ENCODE results near the gene PKM.
"Not testable (repeated sequence)": the region's sequence is repeated elsewhere in the genome, so short reads cannot be mapped to it uniquely, and the experiment has no call there.

The PKM gene

DNA sequence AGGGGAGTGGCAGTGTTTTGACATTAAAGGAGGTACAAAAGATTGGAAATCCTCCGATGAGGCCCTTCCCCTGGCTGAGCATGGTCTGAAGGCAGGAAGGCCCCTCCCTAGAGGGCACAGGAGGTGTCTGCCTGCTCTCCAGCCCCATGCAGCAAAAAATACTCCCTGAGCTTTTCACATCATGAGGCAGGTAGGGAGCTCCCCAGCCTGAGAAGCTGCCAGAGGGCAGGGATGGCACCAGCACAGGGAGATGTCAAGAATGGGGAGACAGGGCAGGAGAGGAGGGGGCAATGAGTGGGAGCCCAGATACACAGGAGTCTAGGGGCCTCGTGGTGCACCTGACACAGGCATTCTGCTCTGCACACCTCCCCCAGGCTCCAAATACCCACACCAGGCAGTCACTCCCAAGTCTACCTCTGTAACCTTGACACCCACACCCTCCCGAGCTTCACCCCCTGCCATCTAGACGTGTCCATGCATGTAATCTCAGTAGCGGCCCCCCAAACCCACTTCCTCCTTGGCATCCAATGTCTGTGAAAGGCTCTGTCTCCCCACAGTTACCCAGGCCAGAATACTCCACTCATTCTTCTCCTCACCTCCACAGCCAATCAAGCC is 56.3 kb downstream of the PKM start:
- DNase-seq: no peak

DNA sequence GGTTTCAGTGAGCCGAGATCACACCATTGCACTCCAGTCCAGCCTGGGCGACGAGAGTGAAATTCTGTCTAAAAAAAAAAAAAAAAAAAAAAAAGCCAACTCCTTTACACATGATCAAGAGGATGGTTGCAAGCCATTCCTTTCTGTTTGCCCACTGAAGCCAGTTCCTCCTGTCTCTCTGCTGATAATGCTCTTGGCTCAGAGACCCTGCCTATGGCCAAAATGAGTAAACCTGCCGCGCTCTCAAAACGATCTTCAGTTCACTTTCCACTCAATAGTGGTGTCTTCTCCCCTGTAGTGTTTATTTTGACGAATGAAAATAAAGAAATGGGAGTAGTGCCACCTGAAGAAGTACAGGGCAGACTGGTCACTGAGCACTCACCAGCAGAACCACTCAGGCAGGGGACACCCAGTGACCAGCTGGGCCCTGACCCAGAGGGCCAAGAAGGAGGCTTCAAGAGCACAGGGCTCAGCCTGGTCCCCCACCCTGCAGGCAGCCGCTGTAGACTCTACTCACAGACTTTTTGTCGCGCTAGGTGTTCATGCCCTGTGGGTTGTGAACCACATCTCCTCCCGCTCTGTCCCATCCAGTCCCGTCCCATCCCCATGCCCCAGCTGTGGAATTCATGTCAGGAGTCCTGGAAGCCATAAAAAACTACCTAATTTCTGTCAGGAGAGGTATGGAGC is 57.0 kb downstream of the PKM start:
- DNase-seq: no peak

DNA sequence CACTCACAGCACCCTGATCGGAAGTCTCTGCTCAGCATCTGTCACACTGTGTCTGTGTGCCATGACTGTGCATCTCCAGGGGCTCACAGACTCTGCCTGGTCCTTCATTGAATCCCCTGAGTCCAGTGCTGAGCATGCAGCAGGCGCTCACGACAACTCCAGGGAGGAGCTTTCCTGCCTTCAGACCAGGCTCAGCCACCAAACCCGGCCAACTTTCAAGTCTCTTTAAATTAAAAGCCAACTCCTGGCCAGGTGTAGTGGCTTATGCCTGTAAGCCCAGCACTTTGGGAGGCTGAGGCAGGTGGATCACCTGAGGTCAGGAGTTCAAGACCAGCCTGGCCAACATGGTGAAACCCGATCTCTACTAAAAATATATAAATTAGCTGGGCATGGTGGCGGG is 57.6 kb downstream of the PKM start:
- no peak for DNase-seq

DNA sequence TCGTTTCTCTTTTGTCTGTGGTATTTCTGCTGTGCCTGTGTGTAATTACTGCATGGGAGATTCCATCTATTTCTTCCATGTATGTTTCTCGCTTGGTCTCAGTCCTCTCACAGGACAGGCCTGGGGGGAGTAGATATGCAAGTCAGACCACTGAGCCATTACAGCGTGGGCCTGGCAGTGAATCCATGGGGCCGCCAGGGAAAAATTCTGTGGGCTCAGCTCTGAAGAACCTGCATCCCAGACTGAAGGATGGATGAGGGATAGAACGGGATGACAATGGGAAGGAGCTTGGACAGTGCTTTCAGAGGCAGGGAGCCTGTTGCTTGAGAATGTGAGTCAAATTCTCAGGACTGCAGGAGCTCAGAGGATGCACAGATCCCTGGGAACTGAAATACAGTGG is 58.2 kb downstream of the PKM start:
- no peak for DNase-seq

DNA sequence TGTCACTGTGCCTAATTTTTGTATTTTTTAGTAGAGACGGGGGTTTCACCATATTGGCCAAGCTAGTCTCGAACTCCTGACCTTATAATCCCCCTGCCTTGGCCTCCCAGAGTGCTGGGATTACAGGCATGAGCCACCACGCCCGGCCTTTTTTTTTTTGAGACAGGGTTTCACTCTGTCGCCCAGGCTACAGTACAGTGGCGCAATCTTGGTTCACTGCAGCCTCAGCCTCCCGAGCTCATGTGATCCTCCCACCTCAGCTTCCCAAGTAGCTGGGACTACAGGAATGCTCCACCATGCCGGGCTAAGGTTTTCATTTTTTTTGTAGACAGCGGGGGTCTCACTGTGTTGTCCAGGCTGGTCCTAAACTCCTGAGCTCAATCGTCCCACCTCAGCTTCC is 59.0 kb downstream of the PKM start:
- DNase-seq: not testable (repeated sequence)

DNA sequence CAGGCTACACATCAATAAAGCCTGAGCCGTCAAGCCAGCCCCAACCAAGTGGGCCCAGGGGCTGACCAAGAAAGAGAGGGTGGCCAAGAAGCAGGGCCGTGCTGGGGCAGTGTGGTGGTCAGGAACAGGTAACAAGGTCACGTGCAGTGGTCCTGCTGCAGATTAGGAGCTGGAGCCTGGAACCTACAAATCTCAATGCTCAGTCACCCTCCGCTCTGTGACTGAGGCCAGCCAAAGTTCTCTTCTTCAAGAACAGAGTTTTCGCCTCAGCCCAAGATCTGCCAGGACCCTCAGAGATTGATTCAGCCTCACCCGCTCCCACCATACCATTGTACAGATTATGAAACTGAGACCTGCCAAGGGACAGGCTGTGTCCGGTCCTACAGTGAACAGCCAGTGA is 60.3 kb downstream of the PKM start:
- DNase-seq: no peak

DNA sequence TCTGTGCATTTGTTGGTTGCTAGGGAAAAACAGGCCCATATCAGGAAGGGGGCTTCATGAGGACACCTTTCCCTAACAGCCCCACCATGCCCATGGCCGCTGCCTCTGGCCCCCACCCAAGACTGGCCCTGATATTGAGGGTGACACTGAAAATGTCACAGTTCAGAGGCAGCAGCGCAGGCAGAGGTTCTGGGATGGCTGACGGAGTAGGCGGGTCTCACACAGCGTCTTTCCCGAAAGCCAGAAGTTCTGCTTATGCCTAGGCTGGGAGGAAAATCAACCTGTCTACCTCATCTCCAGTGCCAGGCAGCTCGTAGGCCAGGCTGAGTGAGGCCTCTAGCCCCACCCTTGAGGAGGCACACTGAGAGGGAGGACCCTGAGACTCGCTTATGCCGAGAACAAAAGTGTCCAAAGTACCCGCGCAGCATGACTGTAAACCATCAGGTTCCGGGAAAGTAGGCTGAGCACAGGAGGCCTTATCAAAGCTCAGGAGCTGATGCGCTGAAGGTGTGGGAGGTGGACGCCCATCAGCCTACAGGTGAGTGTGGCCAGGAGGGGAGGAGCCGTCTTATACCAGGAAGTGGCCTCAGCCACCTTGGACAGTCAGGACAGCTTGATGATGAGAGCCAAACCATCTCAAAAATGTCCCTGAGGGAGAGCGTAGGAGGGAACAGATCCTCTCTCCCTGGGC is 60.9 kb downstream of the PKM start:
- DNase-seq: no peak

DNA sequence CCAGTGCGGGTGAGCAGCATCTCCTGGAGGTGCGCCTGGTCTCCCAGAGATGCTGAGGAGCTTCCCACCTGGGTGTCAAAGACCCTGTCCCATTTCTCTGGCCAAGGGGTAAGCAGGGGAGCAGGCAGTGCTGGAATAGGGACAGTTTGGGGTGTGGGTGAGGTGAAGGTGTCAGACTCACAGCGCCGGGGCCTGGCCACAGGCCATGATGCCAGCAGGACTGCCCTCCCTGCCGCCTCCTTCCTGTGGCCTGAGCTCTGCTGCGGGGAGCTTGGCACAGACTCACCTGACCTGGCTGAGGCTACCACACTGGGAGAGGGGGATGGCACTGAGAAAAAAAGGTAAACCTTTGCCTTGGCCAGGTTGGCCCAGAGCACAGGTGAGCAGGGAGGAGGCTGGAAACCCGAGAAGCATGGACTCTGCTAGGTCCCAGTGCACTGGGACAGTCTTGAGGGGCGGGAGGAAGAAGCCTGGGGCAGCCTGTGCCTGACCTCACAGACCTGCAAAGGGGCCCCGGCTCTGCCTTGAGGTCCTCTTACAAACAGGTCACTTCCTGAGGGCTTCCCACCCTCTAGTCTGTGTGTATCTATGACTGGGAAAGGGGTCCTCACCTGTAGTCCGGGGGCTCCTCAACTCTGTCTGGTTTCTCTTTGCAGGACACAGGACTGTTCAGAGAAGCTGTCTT is 61.6 kb downstream of the PKM start:
- DNase-seq: no peak

DNA sequence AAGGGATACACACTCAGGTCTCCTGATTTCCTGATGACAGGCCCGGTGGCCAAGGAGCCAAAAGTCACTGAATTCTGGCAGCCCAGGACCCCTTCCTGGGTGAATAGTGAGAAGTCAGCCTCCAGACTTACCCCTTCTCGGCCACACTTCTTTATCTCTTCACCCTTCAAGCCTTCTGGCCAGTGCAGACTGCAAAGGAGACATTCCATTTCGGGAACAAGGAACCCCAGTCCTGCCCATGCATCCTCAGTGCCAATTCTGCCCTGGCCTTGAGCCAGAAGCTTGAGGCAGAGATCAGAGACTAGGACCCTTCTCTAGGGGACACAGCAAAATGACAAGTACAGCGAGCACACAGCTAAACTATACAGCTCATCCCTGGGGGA is 62.2 kb downstream of the PKM start:
- no peak for DNase-seq

DNA sequence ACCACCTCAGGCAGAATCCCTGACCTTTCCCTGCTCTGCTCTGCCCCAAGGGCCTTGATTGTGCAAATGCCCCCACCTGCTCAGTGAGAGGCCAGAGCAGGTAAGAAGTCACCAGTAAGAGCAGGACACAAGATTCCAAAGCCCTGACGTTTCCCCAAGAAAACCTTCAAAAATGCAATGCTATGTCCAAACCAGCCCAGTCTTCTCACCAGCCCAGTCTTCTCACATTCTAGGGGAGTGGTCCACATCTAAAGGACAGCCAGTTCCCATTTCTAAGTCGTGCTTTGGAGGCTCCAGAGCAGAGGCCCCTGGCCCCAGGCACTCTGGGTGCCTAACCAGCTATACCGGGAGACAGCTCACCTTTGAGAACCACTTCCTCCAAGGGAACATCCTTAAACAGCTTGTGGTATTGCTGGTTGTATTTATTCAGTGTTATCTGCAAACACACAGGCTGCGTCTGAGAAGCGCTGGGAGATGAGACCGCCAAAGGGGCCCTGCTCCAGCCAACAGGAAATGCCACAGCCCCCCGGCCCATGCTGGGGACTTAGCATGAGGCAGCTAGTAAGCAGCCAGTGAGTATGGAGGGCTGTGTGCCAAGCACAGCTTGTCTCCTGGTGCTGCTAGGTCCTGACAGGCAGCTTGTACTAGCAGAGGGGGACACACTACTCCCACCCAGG is 62.7 kb downstream of the PKM start:
- peak; percentile 0 for DNase-seq

DNA sequence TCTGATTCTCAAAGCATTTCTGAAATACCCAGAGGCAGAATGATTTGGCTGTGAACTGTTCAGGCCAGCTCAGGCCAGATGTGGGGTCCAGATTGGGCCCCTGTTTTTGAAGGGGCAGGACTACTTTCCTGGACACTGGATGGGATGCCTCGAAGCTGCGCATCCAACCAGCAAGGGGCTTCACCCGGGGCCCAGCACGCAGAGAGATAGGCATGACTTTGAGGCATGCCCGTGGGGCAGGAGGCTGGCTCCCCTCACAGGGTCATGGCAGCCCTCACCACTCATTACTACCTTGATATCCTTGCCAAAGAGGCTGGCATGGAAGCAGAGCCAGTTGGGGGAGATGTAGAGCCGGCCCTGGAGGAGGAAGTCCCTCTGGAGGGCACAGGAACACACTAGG is 63.5 kb downstream of the PKM start:
- DNase-seq: no peak

DNA sequence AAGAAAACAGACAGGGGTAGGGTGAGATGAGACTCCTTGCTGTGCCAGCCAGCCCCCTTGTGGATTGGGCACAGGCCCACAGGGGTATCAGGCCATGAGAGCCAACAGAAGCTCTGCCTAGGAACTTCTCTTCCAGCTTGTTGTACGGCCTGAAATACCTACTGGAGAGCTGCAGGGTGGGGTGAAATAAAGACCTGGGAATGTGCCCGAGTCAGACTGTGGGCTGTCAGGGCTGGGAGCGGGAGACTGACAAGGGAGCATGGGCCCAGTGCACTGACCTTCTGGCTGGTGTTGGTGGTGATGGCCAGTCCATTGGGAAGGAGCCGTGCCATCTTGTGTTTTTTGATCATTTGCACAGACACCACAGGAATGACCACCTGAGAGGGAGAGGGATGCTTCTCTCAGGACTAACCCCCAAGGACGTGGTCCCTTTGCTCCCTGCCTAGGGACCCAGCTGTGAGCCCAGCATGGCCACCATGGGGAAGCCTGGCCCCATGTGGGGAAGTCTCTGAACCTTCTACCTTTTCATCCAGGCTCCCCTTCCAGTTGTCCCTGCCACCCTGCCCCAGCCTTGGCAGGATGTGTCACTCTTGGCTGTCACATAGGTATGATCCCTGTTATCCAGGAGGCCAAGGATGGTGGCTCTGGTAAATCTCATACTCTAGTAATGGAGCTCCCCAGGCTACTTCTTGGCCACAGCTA is 64.1 kb downstream of the PKM start:
- no peak for DNase-seq

DNA sequence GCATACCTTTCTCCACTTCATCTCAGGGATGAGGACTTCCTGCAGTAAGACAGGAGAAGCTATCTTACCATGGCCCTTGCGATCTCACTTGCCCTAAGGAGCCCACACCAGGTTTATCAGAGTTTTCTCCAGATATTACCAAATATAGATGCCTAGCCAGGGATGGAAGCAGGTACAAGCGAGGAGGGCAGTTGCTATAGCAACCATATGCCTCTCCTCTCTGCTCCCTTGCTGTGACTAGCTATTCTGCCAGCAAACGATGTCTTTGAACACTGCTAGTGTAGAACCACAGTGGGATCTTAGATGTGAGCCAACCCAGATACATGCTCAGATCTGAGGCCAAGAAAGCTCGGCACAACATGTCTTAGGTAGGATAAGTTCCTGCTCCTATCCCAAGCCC is 67.3 kb downstream of the PKM start:
- DNase-seq: no peak

DNA sequence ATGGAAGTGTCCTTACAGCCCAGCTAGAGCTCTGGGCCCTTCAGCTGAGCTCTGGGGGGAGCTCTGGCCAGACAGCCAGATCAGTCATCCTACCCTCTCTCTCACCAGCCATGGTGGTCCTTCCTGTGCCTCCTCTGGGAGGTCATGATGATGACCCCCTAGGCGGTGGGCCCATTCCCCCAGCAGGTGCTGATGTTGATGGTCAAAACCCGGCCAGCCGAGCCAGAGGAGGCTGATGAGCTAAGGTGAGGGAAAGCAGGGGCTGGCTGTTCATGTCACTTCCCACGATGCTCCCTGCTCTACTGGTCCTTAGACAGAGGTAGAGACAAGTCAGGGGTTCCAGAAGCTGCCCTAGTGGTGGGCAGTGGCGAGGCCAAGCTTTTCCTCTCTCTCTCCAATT is 68.4 kb downstream of the PKM start:
- no peak for DNase-seq

DNA sequence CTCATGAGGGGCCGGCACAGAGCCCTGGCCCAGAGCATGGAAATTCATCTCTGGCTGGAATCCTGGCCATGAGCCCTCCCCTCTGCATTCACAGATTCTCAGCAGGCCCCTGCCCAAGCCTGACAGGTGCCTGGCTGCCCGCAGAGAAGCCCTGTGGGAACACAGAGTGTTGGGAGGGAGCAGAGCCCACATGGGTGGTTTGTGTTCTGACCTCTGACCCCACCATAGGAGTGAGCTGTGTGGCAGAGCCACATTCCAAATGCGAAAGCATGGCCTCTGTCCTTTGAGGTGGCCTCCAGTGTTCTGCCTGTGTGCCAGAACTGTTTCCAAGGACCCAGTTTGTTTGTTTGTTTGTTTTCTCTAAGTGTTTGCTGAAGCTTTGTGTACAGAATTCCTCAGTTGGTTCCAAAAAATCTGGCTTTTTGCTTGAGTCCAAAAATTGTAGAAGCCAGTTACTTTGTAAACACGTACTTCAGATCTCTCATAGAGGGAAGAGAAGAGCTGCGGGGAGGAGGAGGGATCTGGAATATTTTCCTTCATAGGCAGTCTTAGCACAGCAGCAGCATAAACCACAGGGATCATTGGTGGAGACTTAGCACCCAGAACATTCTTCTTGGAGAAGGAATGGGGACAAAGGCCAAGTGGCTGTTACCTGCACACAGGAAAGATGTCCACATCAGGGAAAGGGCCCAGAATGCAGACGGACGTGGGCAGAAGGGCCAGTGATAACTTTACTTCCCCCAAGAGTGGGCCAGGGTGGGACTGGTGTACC is 69.4 kb downstream of the PKM start:
- no peak for DNase-seq

DNA sequence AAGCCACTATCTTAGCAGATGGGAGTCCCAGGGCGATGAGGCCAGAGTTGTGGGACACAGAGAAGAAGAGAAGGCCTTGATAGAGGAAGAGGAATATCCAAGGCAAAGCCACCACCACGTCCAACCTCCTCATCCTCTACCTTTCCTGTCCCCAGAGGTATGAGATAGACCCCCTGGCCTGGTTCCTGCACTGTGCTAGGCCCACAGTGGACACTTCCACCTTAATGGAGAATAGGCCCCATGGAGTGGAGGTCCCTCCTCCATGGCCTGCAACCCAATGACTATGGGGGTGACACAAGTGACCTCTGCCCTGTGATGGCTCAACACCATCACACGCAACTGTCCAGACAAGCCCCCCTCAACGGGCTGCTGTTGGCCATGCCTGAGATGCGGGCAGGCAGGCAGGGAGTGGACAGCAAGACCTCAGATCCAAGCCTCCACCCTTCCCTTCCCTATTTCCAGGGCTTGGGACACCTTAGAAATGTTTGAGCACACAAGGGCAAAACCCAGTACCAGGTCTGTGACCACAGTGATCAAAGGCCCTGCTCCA is 70.2 kb downstream of the PKM start:
- DNase-seq: no peak

DNA sequence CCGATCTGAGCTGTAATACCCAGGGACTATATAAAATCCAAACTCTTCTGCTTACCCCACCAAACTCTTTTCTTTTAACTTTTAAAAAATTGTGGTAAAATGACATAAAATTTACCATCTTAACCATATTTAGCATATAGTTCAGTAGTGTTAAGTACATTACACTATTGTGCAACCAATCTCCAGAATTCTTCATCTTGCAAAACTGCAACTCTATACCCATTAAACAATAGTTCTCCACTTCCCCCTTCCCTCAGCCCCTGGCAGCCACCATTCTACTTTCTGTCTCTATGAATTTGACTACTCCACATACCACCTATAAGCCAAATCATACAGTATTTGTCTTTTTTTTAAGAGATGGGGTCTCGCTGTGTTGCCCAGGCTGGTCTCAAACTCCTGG is 74.1 kb downstream of the PKM start:
- DNase-seq: no peak

DNA sequence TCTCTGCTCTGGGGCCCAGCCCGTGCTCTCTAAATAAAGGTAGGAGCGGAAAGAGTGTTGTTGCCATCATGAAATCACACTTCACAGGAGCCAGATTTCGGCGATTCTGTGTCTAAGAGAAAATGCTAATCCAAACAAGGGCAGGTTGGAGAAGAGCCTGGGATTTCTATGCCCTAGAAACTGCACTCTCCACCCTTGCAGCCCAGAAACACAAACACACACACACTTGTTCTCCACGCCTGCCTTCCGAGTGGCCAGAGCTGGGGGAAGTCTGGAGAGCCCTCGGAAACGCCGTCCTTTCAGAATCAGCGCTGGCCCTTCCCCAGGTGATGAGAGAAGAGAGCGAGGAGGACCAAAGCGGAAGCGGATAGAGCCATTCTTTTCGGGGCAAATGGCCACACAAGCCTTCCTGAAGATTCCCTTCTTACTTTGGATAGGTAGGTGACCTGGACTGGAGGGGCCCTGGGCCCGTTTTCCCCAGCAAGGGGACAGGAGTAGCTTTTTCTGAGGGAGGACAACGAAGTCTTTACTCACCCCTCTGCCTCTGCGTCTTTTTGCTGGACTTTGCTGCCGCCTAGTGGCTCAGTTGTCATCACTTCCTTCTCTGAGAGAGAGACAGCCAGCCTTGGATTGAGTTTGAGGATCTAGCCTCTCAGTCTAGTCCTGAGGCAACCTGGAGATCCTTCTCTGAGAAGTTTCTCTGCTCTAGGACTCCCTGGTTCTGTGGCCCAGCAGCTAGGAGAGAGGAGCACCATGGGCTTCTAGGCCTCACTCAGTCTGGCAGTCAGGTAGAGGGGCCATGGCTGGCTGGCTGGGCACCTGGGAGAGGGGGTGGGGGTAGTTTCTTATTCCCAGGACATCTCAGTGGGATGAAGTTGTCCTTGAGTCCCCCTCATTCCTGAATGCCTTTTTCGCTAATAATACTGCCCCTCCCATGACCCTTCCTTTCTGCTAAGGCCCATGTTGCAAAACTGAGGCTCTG is 75.1 kb downstream of the PKM start:
- DNase-seq: peak; percentile 71

DNA sequence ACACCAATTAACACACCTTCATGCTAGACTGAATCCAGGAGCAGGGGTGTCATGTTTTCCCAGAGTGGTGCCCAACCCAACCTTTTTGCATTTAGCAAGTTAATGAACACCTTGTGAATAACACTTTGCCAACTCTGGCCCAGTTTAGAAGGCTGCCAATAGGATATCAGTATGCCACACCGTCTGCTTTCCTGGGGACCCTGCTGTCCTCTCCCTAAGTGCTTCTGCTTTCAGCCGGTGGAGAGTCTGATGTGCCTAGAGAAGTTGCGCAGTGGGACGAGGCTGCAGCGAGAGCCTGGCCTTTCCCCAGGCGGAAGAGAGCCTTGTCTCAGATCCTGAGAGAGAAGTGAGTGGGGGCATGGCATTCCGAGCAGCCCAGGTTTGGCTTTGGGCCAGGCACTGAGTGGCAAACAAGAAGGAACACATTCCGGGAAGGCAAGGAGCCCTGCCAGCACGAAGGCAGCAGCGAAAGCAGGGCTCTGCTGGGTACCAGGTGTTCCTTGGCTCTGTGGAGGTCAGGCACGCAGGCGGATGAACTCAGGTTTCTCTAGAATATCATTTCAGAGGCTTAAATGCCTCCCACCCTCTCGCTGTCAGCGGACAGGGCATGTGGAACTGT is 75.9 kb downstream of the PKM start:
- peak; percentile 17 for DNase-seq

DNA sequence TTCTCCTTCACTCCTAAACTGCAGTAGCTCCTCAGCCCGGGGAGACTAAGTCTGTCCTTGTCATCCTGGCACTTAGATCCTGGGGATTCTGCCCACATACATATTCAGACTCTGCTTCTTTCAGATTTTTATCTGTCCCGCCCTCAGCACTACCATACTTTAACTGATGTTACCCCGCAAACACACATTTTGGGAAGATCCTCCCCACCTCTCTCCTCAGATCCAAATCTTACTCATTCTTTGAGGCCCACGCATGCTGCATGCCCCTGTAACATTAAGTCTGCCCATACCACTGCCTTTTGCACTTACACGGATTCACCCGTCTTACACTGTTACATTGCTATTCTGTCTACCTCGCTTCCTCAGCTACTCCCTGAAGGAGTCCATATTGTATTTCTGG is 76.7 kb downstream of the PKM start:
- DNase-seq: no peak
